ENCODE results near the gene HERPUD1. TPM values are rescaled to one million over a fixed set of nuclear protein-coding genes. Genes with fewer than 3 reads are reported as not detected.

The HERPUD1 gene
- total RNA-seq, 2 experiments from 2014 or later: 217 to 227 TPM

DNA sequence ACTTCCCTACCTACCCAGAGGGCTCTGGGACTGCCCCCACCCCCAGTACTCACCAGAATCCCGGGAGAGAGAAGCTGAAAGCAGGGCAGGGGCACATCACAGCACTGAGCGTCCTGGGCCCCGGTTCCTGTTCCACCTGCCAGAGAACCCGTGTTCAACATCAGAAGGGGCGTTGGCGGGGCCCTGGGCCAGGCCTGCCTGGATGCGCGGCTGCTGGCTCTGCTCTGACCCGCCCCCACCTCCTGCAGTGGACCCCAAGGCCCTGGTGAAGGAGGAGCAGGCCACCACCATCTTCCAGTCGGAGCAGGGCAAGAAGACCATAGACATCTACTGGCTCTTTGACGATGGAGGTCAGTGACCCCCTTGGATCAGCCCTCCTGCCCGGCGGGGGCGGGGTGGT, 39.2 kb upstream of the HERPUD1 start:
- POLR2A ChIA-PET: no interaction called here
- intact Hi-C loops (cut with DNase I, micrococcal nuclease): no loop called here
- TF ChIP-seq, protein P1, sequence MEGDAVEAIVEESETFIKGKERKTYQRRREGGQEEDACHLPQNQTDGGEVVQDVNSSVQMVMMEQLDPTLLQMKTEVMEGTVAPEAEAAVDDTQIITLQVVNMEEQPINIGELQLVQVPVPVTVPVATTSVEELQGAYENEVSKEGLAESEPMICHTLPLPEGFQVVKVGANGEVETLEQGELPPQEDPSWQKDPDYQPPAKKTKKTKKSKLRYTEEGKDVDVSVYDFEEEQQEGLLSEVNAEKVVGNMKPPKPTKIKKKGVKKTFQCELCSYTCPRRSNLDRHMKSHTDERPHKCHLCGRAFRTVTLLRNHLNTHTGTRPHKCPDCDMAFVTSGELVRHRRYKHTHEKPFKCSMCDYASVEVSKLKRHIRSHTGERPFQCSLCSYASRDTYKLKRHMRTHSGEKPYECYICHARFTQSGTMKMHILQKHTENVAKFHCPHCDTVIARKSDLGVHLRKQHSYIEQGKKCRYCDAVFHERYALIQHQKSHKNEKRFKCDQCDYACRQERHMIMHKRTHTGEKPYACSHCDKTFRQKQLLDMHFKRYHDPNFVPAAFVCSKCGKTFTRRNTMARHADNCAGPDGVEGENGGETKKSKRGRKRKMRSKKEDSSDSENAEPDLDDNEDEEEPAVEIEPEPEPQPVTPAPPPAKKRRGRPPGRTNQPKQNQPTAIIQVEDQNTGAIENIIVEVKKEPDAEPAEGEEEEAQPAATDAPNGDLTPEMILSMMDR (IDR thresholded peaks at IDR 0.05): no peak
- H3K27me3 Mint-ChIP-seq: no peaks in the 10 kb centered on the region
- no peaks in the 10 kb centered on the region for H3K4me1 Mint-ChIP-seq (ENCODE audit: low read depth)
- no peaks in the 10 kb centered on the region for H3K27me3 ChIP-seq (ENCODE audit: control insufficient read depth in 1 of 2, insufficient read depth in 2 of 2, low read length in 2 of 2)
- no peak overlapping the region for H3K27ac Mint-ChIP-seq
- ATAC-seq (ENCODE audit: poor library complexity): no peak
- peaks cover 0 to 5% of the 10 kb centered on the region in 2 experiments for H3K9me3 ChIP-seq (ENCODE audit: control insufficient read depth in 1 of 2, insufficient read depth in 1 of 2, low read length in 2 of 2)
- H3K9me3 Mint-ChIP-seq: no peaks in the 10 kb centered on the region
- H3K4me3 Mint-ChIP-seq: no peak overlapping the region
- no peaks in the 10 kb centered on the region for H3K36me3 ChIP-seq (ENCODE audit: insufficient read depth, low read length)
- no peaks in the 10 kb centered on the region for H3K4me1 ChIP-seq (ENCODE audit: insufficient read depth, low read length)
- no peak overlapping the region for H3K27ac ChIP-seq (ENCODE audit: low read depth in 1 of 2, low read length in 2 of 2)
- CTCF ChIA-PET: no interaction called here
- H3K4me3 ChIP-seq (ENCODE audit: low read length): no peak overlapping the region
- no peaks in the 10 kb centered on the region for H3K36me3 Mint-ChIP-seq (ENCODE audit: low read depth)
- DNase-seq: no peak

DNA sequence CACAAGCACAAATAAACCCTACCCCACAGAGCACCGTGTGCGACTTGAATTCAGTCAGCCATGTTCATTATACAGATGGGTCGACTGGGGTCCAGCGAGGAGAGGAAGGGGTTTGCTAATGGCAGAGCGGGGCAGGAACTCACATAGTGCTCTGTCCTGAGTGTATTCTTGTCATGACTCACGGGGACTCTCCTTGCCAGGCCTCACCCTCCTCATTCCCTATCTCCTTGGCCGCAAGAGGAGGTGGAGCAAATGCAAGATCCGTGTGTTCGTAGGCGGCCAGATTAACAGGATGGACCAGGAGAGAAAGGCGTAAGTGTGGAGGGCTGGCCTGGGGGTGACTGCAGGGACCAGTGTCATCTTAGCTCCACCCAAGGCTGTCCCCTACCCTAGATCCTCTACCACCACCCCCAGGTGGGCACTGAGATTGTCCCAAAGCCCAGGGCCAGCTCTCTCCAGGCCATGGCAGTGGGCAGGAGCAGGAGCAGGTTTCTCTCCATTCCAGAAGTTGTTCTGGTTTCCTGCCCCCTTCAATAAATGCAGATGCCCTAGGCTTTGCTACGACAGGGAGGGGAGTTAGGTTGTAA, 37.5 kb upstream of the HERPUD1 start:
- no peak overlapping the region for H3K27ac Mint-ChIP-seq
- intact Hi-C loops (cut with DNase I, micrococcal nuclease): no loop called here
- H3K9me3 ChIP-seq (ENCODE audit: control insufficient read depth in 1 of 2, insufficient read depth in 1 of 2, low read length in 2 of 2): peaks cover 0 to 5% of the 10 kb centered on the region in 2 experiments
- ATAC-seq (ENCODE audit: poor library complexity) (no peak), DNase-seq (no peak)
- H3K36me3 ChIP-seq (ENCODE audit: insufficient read depth, low read length): no peaks in the 10 kb centered on the region
- no peaks in the 10 kb centered on the region for H3K27me3 ChIP-seq (ENCODE audit: control insufficient read depth in 1 of 2, insufficient read depth in 2 of 2, low read length in 2 of 2)
- no peak overlapping the region for H3K27ac ChIP-seq (ENCODE audit: low read depth in 1 of 2, low read length in 2 of 2)
- no peak overlapping the region for H3K4me3 ChIP-seq (ENCODE audit: low read length)
- no peak overlapping the region for H3K4me3 Mint-ChIP-seq
- H3K4me1 Mint-ChIP-seq (ENCODE audit: low read depth): peaks cover 10% of the 10 kb centered on the region
- H3K9me3 Mint-ChIP-seq: no peaks in the 10 kb centered on the region
- H3K27me3 Mint-ChIP-seq: no peaks in the 10 kb centered on the region
- ChIA-PET CTCF (interaction anchor here (0.6 kb wide), 1 partner anchor 77 kb away, joined by 3 read pairs; no protein-coding TSS in a partner anchor), POLR2A (no interaction called here)
- TF ChIP-seq, protein P1 (IDR thresholded peaks at IDR 0.05): no peak
- peaks cover 10% of the 10 kb centered on the region for H3K4me1 ChIP-seq (ENCODE audit: insufficient read depth, low read length)
- H3K36me3 Mint-ChIP-seq (ENCODE audit: low read depth): no peaks in the 10 kb centered on the region

DNA sequence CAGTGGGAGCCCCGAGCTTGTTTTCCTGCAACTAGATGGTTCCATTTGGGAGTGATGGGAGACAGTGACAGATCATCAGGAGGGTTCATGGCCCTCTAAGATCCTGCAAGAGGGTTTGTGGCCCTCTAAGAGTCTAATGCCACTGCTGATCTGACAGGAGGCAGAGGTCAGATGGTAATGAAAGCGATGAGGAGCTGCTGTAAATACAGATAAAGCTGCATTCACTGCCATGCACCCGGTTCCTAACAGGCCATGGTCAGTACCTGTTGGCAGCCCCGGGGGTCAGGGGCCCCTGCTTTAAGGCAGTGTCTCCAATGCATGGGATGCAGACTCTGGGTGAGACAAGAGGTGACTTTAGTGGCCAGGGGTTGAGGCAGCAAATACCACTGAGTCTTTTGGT, 36.1 kb upstream of the HERPUD1 start:
- no peak overlapping the region for H3K27ac Mint-ChIP-seq
- Histone ChIP-seq H3K4me3 (ENCODE audit: low read length) (no peak overlapping the region), H3K4me1 (ENCODE audit: insufficient read depth, low read length) (peaks cover 13% of the 10 kb centered on the region), H3K27ac (ENCODE audit: low read depth in 1 of 2, low read length in 2 of 2) (no peak overlapping the region), H3K9me3 (ENCODE audit: control insufficient read depth in 1 of 2, insufficient read depth in 1 of 2, low read length in 2 of 2) (peaks cover 0 to 5% of the 10 kb centered on the region in 2 experiments), H3K36me3 (ENCODE audit: insufficient read depth, low read length) (no peaks in the 10 kb centered on the region), H3K27me3 (ENCODE audit: control insufficient read depth in 1 of 2, insufficient read depth in 2 of 2, low read length in 2 of 2) (no peaks in the 10 kb centered on the region)
- TF ChIP-seq, protein P1 (IDR thresholded peaks at IDR 0.05): no peak
- no peaks in the 10 kb centered on the region for H3K36me3 Mint-ChIP-seq (ENCODE audit: low read depth)
- POLR2A ChIA-PET: no interaction called here
- H3K9me3 Mint-ChIP-seq: no peaks in the 10 kb centered on the region
- intact Hi-C loops (cut with DNase I, micrococcal nuclease): no loop called here
- H3K4me1 Mint-ChIP-seq (ENCODE audit: low read depth): peaks cover 18% of the 10 kb centered on the region
- CTCF ChIA-PET: no interaction called here
- no peaks in the 10 kb centered on the region for H3K27me3 Mint-ChIP-seq
- DNase-seq (no peak), ATAC-seq (ENCODE audit: poor library complexity) (no peak)
- H3K4me3 Mint-ChIP-seq: no peak overlapping the region

All from CD4-positive, alpha-beta T cell (primary cell).